HG02642 (cell line): ENCODE results near the gene STXBP4.
A peak's percentile ranks its signal among the peaks of the same experiment; 100 is the strongest.

Source experiments
- ATAC-seq: cut with Tn5 transposase; IDR thresholded peaks from one replicate; pipeline ENCODE4 v1.9.1; 2021; ENCODE audit warnings: mild to moderate bottlenecking; ENCODE audit not compliant: unreplicated experiment, poor library complexity

Gene STXBP4

DNA sequence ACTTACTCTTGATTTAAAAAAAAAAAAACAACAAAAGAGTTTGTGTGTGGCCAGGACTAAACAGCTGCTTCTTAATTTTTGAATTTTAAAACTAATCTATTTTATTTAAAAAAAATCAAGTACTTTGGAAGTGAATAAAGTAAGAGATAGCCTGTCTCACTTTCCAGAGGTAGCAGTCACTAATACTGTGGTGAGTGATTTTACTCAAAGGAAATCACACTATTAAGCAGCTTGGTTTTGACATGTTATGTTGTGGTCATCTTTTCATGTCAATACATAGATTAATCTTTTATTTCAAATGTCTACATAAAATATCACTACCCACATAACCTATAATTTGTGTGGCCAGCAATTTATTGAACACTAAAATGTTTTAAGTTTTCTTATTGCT, 194.0 kb downstream of the STXBP4 start:
- ATAC-seq: no peak

DNA sequence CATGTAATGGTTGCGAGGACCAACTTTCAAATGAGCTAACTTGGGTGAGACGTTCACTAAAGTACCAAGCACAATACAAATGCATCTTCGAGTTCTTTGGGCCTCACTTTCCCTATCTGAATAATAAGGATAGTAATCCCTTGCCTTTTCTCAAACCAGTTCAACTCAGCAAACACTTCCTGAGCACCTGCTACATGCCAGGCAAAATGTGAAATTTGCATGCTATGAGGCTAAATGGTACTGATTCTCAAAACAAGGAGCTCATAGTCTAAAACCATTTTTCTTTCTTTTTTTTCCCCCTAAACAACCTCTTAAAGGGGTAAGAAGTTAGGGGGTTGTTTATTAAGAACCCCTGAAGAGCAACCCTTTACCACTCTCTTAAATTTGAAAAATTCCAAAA, 194.8 kb downstream of the STXBP4 start:
- ATAC-seq: no peak

- no peak for ATAC-seq
Measured at GRCh38 chr17:55166506-55166905, 197.9 kb downstream of the STXBP4 start.

- no peak for ATAC-seq
Measured at GRCh38 chr17:55167024-55167725, 198.6 kb downstream of the STXBP4 start.

DNA sequence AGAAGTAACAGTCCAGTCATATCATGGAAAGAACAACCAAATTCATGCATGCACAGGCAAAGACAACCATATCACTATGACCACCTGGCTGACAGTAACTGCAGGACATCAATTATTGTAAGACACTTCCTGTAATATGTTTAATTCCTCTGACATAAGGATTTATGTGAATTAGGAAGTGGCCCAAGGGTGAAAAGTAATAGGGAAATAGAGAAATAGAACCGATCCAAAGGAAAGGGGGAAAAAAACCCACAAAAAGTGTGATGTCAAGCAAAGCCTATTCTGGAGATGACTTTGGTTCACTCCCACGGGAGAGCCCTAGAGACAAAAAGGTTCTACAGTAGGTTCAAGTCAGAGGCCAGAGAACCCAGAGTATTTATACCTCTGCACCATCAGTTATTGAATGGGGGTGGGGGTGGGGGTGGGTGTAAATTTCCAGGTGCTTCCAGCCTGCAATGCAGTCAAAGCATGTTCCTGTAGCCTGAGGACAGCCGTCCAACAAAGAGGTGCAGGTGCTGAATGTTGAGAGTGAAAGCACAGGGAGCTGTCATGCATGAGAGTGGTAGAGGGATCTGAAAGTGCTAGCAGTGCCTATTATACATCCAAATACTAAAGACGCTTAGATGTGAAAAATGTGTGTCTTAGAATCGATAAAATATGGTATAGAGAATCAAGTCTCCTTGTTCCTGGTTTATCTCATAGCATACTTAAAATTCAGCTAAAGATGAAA, 200.6 kb downstream of the STXBP4 start:
- ATAC-seq: peak; percentile 93

- no peak for ATAC-seq
Measured at GRCh38 chr17:55171634-55172328, 203.2 kb downstream of the STXBP4 start.

DNA sequence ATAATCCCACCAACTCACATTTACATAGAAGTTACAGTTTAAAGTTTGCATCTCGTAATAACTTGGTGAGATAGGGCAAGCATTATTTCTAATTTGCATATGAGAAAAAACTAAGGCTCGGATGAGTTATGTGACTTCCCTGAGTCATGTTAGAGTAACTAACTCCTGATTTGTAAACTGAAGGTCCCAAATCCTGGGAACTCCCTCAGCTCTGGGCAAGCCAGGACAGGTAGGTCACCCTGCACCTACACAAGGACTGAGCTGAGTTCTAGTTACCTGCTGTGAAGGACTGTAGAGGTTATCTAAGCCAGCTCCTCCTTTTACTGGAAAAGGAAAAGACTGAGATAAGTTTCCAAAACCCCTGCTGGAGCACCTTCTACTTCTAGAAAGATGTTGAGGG, 204.0 kb downstream of the STXBP4 start:
- ATAC-seq: no peak

DNA sequence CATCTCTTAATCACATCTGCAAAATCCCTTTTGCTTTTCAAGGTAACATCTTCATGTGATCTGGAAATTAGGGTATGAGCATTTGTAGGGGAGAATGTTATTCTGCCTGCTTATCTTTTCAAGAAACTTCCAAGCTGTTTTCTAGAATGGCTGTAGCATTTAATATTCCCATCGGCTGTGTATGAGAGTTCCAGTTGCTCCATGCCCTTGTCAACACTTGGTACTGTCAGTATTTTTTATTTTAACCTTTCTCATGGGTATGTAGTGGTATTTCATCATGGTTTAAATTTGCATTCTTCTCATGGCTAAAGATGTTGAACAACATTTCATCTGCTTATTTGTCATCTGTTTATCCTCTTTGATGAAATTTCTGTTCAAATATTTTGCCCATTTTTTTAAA, 205.6 kb downstream of the STXBP4 start:
- ATAC-seq: no peak

GRCh38 chr17:55175788-55176427, 207.3 kb downstream of the STXBP4 start:
- ATAC-seq: peak; percentile 36

GRCh38 chr17:55177159-55177854, 208.7 kb downstream of the STXBP4 start:
- ATAC-seq: no peak

- ATAC-seq: no peak
Measured at GRCh38 chr17:55177855-55178217, 209.3 kb downstream of the STXBP4 start.

GRCh38 chr17:55186937-55187770, 218.6 kb downstream of the STXBP4 start:
- ATAC-seq: no peak

GRCh38 chr17:55190748-55191147, 222.2 kb downstream of the STXBP4 start:
- ATAC-seq: no peak

GRCh38 chr17:55198690-55199370, 230.3 kb downstream of the STXBP4 start:
- ATAC-seq: no peak

DNA sequence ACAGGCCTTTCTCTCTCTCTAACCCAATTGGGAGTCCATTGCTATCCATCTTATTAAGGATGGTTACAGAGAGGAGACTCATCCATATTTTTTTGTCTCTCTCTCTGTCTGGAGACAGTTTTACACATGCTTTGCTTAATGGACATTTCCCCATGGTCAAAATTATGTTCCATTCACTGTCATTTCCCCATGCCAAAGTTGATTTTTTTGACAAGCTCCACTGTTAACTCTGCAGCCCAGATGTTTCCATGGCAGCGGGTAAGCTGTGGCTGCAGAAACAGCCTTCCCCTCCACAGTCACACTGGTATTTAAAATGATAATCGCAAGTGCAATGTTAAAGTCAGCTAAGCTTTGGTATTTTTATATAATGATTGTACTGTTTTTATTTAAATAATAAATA, 232.3 kb downstream of the STXBP4 start:
- no peak for ATAC-seq

DNA sequence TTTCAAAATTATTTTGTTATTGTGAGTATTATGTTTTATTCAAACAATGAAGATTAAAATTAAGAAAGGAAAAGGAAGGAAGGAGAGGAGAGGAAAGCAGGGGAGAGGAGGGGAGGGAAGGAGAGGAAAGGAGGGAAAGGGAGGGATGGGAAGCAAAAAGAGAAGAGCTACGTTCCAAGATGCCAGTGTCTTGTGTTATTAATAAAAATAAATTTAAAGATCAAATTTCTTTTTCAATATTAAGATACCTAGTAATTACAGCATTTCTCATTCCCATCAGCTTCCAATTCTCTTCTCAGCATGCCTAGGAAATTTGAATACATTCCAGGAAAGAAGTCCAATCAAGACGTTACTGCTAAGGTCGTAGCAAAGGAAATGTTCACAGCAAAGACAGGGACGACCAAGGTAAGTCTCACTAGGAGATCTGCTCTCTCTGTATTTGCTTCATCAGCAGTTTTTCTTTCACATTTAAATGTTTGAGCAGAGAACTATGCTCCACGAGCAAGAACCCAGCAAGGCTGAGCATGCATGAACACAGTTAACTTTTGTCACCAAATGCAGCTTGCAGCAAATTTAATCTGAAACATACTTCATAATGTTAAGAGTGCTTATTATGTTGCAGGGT, 232.9 kb downstream of the STXBP4 start:
- no peak for ATAC-seq

DNA sequence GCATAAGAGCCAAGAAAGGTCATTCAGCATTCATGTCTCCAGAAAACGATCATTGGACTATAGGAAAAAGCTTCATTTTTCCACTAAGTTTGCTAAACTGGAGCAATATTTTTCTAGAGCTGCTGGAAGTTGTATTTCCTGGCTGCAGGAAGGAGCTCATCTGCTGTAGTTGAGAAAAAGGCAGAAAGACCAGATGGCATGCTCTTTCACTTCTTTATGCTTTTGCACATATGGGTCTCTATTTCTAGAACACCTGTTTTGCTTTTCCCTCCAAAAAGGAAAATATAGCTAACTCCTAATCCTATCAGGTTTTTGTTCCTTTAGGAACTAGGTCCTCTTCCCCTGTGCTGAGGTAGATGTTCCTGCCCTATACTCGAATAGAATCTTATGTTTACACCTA, 234.3 kb downstream of the STXBP4 start:
- ATAC-seq: no peak

GRCh38 chr17:55208078-55208812, 239.7 kb downstream of the STXBP4 start:
- ATAC-seq: no peak
